Activated CD4-positive, alpha-beta T cell treated with anti-CD3 and anti-CD28 coated beads, Interleukin-2, amount 10 ng/mL, durations not matched to agents 7 days and 5 days (primary cell): Measurements from ENCODE around the gene AVEN. TPM values are rescaled to one million over a fixed set of nuclear protein-coding genes. Genes with fewer than 3 reads are reported as not detected.
"Not testable (repeated sequence)": the region's sequence is repeated elsewhere in the genome, so short reads cannot be mapped to it uniquely, and the experiment has no call there.

Experiments used
- CTCF ChIA-PET: fragments of 350-600 bp; sonication (Branson Sonifier 250); formaldehyde crosslinking; loops from one replicate; lab custom pipeline; 2021; ENCODE audit warnings: antibody characterized with exemption; lab: Charles Lee
- POLR2A ChIA-PET: fragments of 350-600 bp; sonication (Branson Sonifier 250); formaldehyde crosslinking; loops from one replicate; lab custom pipeline; 2021; ENCODE audit warnings: antibody characterized with exemption; lab: Charles Lee
- DNase-seq: peaks from one replicate; pipeline ENCODE4 v3.0.0-alpha.2; 2020
- H3K27ac Mint-ChIP-seq: one replicate; pipeline ENCODE4 v1.8.0; 2021; ENCODE audit warnings: mild to moderate bottlenecking, moderate library complexity, mixed read lengths
- H3K27me3 Mint-ChIP-seq: one replicate; pipeline ENCODE4 v1.8.0; 2021; ENCODE audit warnings: mixed read lengths
- H3K36me3 Mint-ChIP-seq: one replicate; pipeline ENCODE4 v1.8.0; 2021; ENCODE audit warnings: low read depth, mixed read lengths
- H3K4me1 Mint-ChIP-seq: one replicate; pipeline ENCODE4 v1.8.0; 2021; ENCODE audit warnings: mixed read lengths
- H3K4me3 Mint-ChIP-seq: one replicate; pipeline ENCODE4 v1.8.0; 2021; ENCODE audit warnings: mild to moderate bottlenecking, moderate library complexity, mixed read lengths
- H3K9me3 Mint-ChIP-seq: one replicate; pipeline ENCODE4 v1.8.0; 2021; ENCODE audit warnings: mixed read lengths
- total RNA-seq, 2 experiments: library from RNA; stranded (reverse); gene quantifications; one replicate each; pipeline ENCODE4 v1.2.3, GENCODE V29; 2021

AVEN gene
- total RNA-seq, 2 experiments from 2014 or later = 9.1 TPM

GRCh38 chr15:33819499-33819898 lies 219.5 kb downstream of the AVEN start:
- DNase-seq, H3K27me3 Mint-ChIP-seq, H3K4me1 Mint-ChIP-seq, H3K27ac Mint-ChIP-seq, H3K36me3 Mint-ChIP-seq, CTCF ChIA-PET, H3K4me3 Mint-ChIP-seq, H3K9me3 Mint-ChIP-seq, POLR2A ChIA-PET: not testable (repeated sequence)

Other genes with a start within 250 kb of the AVEN start
- gene CHRM5, start 70.7 kb downstream of the AVEN start, total RNA-seq = not detected
- gene EMC7, start 62.7 kb upstream of the AVEN start, total RNA-seq = 10 to 100 TPM; 63.1 to 65.6 TPM
- gene PGBD4, start 62.9 kb upstream of the AVEN start, total RNA-seq = 1 to 10 TPM; 3.8 to 4.1 TPM
- 10 to 100 TPM; 40.8 to 45.7 TPM for gene KATNBL1, start 170.9 kb upstream of the AVEN start, total RNA-seq
- gene EMC4, start 185.8 kb upstream of the AVEN start, total RNA-seq = 10 to 100 TPM; 72.6 to 78.0 TPM